ENCODE results near the gene CARD10. TPM values are rescaled to one million over a fixed set of nuclear protein-coding genes. Genes with fewer than 3 reads are reported as not detected.
A peak's percentile ranks its signal among the peaks of the same experiment; 100 is the strongest.

CARD10 gene
- total RNA-seq, 2 experiments from 2014 or later: 0.08 TPM; not detected in 1

DNA sequence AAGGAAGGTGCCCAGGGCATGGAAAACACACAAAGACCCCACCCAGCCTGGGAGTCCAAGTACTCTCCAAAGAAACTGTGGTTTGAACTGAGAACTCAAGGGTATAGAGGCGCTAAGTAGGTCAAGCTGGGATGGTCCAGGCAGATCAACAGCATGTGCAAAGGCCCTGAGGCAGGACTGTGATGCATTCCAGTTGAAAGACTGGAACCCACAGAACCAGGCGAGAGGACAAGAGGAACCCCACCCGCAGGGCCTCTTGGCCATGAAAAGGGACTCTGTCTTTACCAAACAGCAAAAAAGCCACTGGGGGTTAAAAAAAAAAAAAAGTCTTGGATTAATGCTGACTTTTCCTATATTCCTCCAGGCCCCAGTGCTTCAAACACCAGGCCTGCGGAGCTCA, 14.3 kb downstream of the CARD10 start:
- Mint-ChIP-seq H3K27ac (no peak overlapping the region), H3K9me3 (no peaks in the 10 kb centered on the region), H3K36me3 (ENCODE audit: low read depth) (no peaks in the 10 kb centered on the region), H3K4me1 (peaks cover 9% of the 10 kb centered on the region), H3K27me3 (peaks cover 8% of the 10 kb centered on the region), H3K4me3 (no peak overlapping the region)
- DNase-seq: no peak
- CTCF ChIA-PET: interaction anchor here (0.6 to 1.3 kb wide), 3 partner anchors 11 to 33 kb away, joined by 3 read pairs; no protein-coding TSS in a partner anchor
- POLR2A ChIA-PET: interaction anchor here (0.6 to 0.9 kb wide), 2 partner anchors 275 to 564 kb away, joined by 3 to 4 read pairs; no protein-coding TSS in a partner anchor

DNA sequence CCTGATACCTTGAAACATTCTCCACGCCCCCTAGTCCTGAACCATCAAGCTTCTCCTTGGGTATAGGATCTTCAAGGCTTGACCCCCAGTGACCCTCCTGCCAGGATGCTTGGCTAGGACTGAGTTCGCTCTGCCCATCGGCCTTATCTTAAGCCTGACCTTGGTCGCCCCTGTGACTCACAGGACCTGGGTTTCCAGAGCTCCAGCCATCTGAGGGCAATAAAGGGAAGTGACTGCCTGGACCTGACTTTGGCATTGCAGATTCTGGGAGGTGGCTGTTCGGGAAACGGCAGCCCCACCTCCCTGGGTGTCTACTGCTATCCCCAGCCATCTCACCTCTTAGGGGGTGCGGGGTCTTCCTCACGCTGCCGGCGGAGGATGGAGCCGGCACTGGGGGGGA, 15.4 kb downstream of the CARD10 start:
- DNase-seq: no peak
- Mint-ChIP-seq H3K27ac (no peak overlapping the region), H3K27me3 (peaks cover 14% of the 10 kb centered on the region), H3K4me1 (peaks cover 9% of the 10 kb centered on the region), H3K36me3 (ENCODE audit: low read depth) (no peaks in the 10 kb centered on the region), H3K9me3 (no peaks in the 10 kb centered on the region), H3K4me3 (no peak overlapping the region)
- POLR2A ChIA-PET: no interaction called here
- CTCF ChIA-PET: no interaction called here

DNA sequence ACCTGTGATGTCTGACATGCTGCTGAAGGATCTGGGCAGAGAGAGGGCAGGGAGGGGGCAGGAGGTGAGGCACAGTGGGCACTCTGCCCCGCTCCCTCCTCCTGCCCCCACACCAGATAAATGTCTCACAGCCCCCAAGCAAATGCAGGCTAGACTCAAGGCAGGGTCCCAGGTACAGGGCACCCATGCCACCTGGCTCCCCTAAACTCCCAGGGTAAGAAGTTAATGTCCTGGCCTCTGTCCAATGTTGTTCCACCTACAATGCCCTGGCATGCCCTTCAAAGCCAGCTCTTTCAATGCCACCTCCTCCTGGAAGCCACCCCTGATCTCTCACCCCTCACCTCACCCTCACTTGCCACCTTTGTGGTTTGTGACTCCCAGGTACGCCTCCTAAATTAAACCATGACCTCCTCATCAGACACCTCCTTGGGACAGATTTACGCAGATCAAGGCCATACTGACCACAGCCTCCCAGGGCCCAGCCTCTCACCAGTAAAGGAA, 16.0 kb downstream of the CARD10 start:
- Mint-ChIP-seq H3K4me1 (peaks cover 9% of the 10 kb centered on the region), H3K27ac (no peak overlapping the region), H3K36me3 (ENCODE audit: low read depth) (no peaks in the 10 kb centered on the region), H3K9me3 (no peaks in the 10 kb centered on the region), H3K27me3 (peaks cover 14% of the 10 kb centered on the region), H3K4me3 (no peak overlapping the region)
- POLR2A ChIA-PET: no interaction called here
- CTCF ChIA-PET: no interaction called here
- DNase-seq: no peak

DNA sequence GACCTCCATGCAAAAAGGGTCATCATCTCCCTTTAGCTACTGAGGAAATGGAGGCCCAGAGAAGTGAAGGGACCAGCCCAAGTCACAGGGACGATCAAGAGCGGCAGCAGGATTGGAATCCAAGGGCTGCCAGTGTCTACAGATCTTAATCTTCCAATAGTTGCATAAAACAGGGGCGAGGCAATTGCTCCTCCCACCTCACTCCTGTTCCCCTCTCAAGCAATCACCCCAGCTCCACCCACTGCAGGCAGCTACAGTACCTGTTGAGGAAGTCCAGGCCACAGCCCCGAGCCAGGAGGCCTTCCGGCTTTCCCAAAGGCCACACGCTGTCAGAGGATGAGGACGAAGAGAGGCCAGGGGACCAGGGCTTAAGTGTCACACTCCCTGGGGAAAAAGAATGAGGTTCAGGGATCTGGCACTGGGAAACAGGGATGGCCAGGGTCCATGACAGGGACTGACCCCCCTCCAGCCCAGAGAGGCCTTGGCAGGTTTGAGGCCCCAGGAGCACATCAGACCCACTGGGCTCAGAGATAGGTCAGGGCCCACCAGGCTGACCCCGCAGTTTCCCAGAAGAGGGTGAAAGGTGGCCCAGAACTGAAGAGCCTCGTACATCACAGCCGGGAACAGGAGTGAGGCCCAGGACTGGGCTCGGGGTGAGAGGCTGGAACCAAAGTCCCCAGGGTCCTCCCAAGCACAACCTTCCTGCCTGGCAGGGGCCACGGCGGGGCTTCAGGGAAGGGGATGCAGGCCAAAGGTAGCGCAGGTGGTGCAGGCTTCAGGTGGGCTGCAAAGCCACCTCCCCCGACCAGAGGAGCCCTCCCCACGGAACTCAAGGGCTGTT, 16.7 kb downstream of the CARD10 start:
- ChIA-PET POLR2A (no interaction called here), CTCF (no interaction called here)
- Mint-ChIP-seq H3K4me3 (no peak overlapping the region), H3K27ac (no peak overlapping the region), H3K36me3 (ENCODE audit: low read depth) (no peaks in the 10 kb centered on the region), H3K4me1 (peaks cover 9% of the 10 kb centered on the region), H3K27me3 (peaks cover 14% of the 10 kb centered on the region), H3K9me3 (no peaks in the 10 kb centered on the region)
- no peak for DNase-seq

DNA sequence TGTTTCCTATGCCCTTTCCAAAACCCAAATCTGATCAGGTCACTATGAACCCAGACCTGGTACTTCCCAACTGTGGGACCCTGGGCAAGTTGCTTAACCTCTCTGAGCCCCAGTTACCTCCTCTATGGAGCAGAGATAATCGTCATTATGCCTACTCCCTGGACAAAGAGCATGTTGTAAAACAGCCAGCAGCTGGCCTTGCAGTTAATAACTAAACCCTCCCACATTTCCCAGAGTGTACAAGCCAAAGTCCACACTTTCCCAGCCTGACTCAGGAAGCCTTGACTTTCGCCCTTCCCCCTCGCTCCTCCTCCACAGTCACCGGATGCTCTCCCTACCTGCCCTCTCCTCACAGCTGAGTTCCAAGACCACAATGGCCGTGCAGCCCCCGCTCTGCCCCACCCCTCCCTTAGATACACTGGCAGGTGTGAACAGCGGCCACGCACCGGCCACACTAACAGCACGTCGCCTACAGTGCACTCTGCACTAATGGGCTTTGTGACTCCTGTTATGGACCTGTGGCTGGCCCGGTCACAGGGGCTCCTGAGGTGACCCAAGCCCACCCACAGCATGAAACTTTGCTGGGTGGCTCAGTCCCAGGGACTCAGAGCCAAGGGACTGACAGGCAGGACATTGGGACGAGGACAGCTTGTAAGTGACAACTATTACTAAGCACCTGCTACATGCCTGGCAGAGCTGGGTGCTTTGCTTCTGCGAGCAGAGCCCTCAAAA, 17.4 kb downstream of the CARD10 start:
- Mint-ChIP-seq H3K36me3 (ENCODE audit: low read depth) (no peaks in the 10 kb centered on the region), H3K4me3 (no peak overlapping the region), H3K27ac (no peak overlapping the region), H3K9me3 (no peaks in the 10 kb centered on the region), H3K27me3 (peaks cover 15% of the 10 kb centered on the region), H3K4me1 (peaks cover 9% of the 10 kb centered on the region)
- no peak for DNase-seq
- ChIA-PET CTCF (no interaction called here), POLR2A (no interaction called here)

DNA sequence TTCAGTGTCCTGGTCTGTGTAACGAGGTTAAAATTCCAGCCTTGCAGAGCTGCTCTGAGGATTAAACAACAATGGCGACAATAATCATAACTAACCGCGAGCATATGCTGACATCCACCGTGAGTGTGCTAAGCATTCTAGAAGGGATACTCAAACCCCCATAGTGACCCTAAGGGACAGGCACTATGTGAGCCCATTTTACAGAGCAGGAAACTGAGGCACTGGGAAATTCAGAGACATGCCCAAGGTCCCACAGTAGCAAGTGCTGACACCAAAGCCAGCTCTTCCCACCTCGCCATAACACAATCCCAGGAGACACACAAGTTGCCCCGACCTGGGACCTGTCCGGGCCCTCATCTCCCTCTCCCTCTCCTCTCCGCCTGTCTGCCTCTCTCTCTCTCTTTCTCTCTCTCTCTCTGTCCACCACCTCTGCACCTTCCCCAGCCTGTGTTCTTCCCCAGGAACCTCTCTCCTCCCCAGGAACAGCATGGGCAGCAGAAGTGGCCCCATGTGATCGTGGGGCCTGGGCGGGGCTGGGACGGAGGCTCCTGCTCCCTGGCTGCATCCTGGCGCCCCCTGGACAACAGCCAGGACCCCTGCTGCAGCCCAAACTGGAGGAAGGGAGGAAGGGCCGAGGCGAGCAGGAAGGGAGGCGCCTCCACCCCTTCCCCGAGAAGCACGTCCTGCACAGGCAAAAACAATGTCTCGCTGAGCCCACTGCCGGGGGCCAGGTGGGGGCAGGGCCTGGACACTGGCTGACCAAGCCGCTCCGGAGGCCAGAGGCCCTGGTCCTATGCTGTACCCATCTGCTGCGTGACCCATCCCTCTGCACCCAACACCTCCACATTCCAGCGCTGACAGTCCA, 18.2 kb downstream of the CARD10 start:
- peaks cover 9% of the 10 kb centered on the region for H3K4me1 Mint-ChIP-seq

DNA sequence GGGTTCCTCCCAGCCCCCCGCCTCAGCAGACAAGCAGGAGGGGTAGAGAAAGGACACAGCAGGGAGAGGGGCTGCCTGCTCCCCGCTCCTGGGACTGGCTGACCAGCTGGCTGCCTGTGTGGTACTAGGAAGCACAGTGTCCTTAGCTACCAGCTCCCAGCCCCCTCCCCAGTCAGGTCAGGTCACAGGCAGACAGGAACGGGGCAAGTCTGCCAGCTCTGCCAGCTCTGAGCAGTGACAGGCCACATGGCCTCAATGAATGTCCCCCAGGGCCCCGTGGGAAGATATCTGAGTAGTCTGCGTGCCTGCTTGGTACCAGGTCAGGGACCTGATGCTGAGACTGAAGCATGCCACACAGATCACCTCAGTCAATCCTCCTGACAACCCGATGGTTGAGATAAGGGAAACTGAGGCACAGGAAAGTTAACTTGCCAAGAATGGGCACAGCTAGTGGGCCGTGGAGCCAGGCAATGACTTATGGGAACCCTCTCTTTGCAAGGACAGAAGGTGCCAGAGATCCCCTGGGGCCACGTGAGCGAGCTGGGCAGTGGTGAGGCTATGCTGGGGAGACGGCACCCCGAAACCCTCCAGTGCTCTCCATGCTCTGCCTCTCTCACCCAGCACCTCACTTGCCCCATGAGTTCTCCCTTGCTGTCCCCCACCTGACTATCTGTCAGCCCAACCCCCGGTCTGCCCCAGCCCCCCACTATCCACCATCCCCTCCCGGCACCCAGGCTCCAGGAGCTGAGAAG, 19.2 kb downstream of the CARD10 start:
- Mint-ChIP-seq H3K27ac (no peak overlapping the region), H3K9me3 (no peaks in the 10 kb centered on the region), H3K36me3 (ENCODE audit: low read depth) (no peaks in the 10 kb centered on the region), H3K4me3 (no peak overlapping the region), H3K4me1 (peaks cover 9% of the 10 kb centered on the region), H3K27me3 (peaks cover 17% of the 10 kb centered on the region)
- DNase-seq: no peak
- POLR2A ChIA-PET: interaction anchor here (1.3 to 3.8 kb wide), 2 partner anchors 14 to 17 kb away, joined by 3 to 18 read pairs; partner anchors contain the start of gene MFNG
- CTCF ChIA-PET: interaction anchor here (1.0 to 2.0 kb wide), 2 partner anchors 8 to 14 kb away, joined by 3 to 4 read pairs; no protein-coding TSS in a partner anchor

More for the DNA sequence above, 18.2 kb downstream of the CARD10 start:
- no peak overlapping the region for H3K4me3 Mint-ChIP-seq
- no peaks in the 10 kb centered on the region for H3K9me3 Mint-ChIP-seq
- H3K27me3 Mint-ChIP-seq: peaks cover 17% of the 10 kb centered on the region
- H3K36me3 Mint-ChIP-seq (ENCODE audit: low read depth): no peaks in the 10 kb centered on the region
- no peak for DNase-seq
- no peak overlapping the region for H3K27ac Mint-ChIP-seq
- CTCF ChIA-PET: interaction anchor here (1.0 to 2.0 kb wide), 2 partner anchors 9 to 15 kb away, joined by 3 to 4 read pairs; no protein-coding TSS in a partner anchor
- POLR2A ChIA-PET: interaction anchor here (3.8 kb wide), 1 partner anchor 15 kb away, joined by 18 read pairs; the partner anchor contains the start of gene MFNG

DNA sequence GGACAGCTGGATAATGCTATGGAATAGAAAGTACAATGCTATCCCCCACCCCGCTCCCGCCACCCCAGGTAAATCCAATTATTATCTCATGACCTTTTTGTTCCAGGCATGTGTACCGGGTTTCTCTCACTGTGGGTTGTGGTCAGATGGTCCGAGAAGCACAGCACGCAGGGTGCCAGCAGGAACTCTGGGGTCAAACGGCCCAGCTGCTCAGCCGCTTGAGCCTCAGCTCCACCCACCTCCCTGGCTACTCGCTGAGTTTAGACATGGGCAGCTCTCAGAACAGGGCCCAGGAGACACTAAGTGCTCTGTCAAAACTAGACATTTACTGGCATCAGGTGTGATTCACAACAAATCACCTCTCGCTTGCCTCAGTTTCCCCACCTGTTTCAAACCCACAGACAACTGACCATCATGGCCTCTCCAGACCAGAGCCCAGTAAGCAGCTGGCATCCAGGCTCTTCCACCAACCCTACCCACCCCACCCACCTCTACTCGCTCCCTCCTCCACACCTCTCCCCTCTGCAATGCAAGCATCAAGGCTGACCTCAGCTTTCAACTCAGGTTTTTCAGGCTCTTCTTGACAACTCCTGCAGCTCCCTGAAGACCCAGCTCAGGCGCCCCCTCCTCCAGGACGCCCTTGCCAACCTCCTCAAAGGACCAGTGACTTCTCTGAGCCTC, 20.0 kb downstream of the CARD10 start:
- no peaks in the 10 kb centered on the region for H3K36me3 Mint-ChIP-seq (ENCODE audit: low read depth)
- H3K4me3 Mint-ChIP-seq: no peak overlapping the region
- H3K9me3 Mint-ChIP-seq: no peaks in the 10 kb centered on the region
- ChIA-PET POLR2A (interaction anchor here (1.3 to 3.8 kb wide), 2 partner anchors 14 to 16 kb away, joined by 3 to 18 read pairs; partner anchors contain the start of gene MFNG), CTCF (interaction anchor here (0.9 to 3.1 kb wide), 5 partner anchors 8 to 183 kb away, joined by 3 to 18 read pairs (median 4); no protein-coding TSS in a partner anchor)
- DNase-seq: no peak
- peaks cover 17% of the 10 kb centered on the region for H3K27me3 Mint-ChIP-seq
- no peak overlapping the region for H3K27ac Mint-ChIP-seq
- H3K4me1 Mint-ChIP-seq: peaks cover 9% of the 10 kb centered on the region

DNA sequence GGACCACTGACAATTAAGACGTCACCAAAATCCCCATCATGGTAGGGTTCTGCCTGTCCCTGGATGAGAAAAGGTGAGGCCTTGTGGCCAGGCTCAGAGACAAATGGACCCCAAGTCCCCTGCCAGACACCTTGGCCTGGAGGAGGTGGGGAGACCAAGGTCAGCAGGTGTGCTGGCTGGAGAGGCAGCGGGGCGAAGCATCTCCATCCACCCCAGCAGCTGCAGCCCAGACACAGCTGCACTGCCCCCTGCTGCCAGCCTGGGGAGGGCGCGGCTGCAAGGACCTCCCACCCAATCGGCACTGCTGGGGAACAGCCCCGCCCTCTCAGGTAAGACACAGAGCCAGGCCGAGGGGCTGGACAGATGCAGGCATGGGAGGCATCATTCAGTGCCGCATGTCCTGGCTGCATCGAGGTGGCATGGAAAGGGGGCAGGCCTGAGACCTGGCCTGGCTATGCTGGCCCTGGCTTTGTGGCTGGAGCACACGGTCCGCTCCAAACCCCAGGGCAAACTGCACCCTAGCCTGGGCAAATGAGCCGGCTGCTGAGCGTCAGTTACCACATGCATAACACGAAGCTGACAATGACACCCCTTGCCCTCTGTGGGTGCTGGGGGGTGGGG, 20.8 kb downstream of the CARD10 start:
- CTCF ChIA-PET: interaction anchor here (0.6 to 3.7 kb wide), 10 partner anchors 9 to 182 kb away, joined by 3 to 18 read pairs (median 4); partner anchors contain the start of gene MFNG
- peaks cover 18% of the 10 kb centered on the region for H3K27me3 Mint-ChIP-seq
- H3K27ac Mint-ChIP-seq: no peak overlapping the region
- POLR2A ChIA-PET: interaction anchor here (1.3 to 3.8 kb wide), 2 partner anchors 13 to 16 kb away, joined by 3 to 18 read pairs; partner anchors contain the start of gene MFNG
- no peaks in the 10 kb centered on the region for H3K36me3 Mint-ChIP-seq (ENCODE audit: low read depth)
- peak; percentile 75 for DNase-seq
- H3K4me1 Mint-ChIP-seq: peaks cover 12% of the 10 kb centered on the region
- H3K9me3 Mint-ChIP-seq: no peaks in the 10 kb centered on the region
- H3K4me3 Mint-ChIP-seq: no peak overlapping the region

DNA sequence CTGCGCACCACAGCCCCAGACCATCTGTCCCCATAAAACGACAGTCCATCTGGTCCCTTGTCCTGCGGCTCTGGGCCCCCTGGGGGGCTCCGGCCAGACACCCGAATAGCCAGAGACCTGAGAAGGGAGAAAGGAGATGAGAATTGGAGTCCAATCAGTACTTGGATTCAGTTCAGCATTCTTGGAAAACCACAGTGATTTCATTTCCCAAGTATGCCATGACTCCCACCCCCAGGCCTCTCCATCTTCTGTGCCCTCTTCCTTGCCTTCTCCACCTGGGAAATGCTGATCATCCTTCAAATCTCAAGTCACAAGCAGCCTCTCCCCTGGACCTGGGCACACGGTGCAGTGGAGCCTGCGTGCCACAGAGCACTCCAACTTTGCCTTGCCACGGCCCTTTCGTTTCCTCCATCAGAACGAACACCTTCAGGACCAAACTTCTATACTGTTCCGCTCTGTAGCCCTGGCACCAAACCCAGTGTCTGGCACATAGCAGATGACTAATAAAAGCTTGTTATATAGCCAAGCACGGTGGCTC, 22.1 kb downstream of the CARD10 start:
- DNase-seq: no peak
- Mint-ChIP-seq H3K27ac (no peak overlapping the region), H3K9me3 (no peaks in the 10 kb centered on the region), H3K27me3 (peaks cover 16% of the 10 kb centered on the region), H3K4me1 (peaks cover 20% of the 10 kb centered on the region), H3K4me3 (no peak overlapping the region), H3K36me3 (ENCODE audit: low read depth) (no peaks in the 10 kb centered on the region)
- ChIA-PET POLR2A (interaction anchor here (1.2 to 3.8 kb wide), 2 partner anchors 11 to 251 kb away, joined by 4 to 18 read pairs; partner anchors contain the start of gene MFNG), CTCF (interaction anchor here (0.7 to 3.7 kb wide), 5 partner anchors 8 to 1302 kb away, joined by 3 to 18 read pairs (median 4); partner anchors contain the start of gene MFNG)

Measured in activated CD4-positive, alpha-beta memory T cell treated with anti-CD3 and anti-CD28 coated beads, Interleukin-2, amount 10 ng/mL, durations not matched to agents 7 days and 5 days (primary cell).